HG02623 (cell line): ENCODE measurements around the gene MCU.

Experiments
- ATAC-seq: cut with Tn5 transposase; IDR thresholded peaks from one replicate; pipeline ENCODE4 v1.9.1; 2021; ENCODE audit warnings: moderate library complexity; ENCODE audit not compliant: unreplicated experiment

The MCU gene

DNA sequence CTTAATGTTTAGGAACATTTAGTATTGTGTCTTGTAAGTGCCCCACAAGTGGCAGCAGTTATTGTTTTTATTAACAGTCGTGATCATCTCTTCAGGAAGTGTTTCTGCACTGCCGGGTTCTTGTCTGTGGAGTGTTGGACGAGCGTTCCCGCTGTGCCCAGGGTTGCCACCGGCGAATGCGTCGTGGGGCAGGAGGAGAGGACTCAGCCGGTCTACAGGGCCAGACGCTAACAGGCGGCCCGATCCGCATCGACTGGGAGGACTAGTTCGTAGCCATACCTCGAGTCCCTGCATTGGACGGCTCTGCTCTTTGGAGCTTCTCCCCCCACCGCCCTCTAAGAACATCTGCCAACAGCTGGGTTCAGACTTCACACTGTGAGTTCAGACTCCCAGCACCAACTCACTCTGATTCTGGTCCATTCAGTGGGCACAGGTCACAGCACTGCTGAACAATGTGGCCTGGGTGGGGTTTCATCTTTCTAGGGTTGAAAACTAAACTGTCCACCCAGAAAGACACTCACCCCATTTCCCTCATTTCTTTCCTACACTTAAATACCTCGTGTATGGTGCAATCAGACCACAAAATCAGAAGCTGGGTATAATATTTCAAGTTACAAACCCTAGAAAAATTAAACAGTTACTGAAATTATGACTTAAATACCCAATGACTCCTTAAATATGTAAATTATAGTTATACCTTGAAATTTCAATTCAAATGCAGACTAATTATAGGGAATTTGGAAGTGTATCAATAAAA, 240.5 kb downstream of the MCU start:
- no peak for ATAC-seq

DNA sequence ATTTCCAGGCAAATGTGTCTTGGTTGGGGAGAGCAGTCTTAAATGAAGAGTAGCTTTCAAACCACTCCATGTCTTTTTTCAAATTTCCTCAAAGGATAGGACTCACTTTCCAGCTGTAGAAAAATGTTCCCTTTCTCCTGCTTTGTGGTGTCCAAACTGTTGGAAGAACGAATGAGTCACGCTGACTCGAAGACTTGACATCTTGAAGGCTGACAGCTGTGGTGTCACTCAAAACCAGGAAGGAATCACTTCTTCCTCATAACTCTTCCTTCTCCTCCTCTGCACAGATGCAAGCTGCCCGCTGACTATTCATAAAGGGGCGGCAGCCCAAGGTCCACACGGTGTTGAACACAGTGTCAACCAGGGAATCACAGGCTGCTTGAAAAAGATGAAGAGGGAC, 243.4 kb downstream of the MCU start:
- ATAC-seq = no peak
